PC-3 (cell line): ENCODE data around the gene PDCD5.

ENCODE experiments used
- CTCF ChIP-seq: fragments of 300-600 bp; sonication (generic); conservative IDR thresholded peaks from 2 replicates; pipeline ENCODE4 v1.5.1; 2017; ENCODE audit warnings: antibody characterized with exemption, low read depth, mild to moderate bottlenecking, low read length
- EZH2 ChIP-seq: fragments of 300-600 bp; sonication (generic); IDR thresholded peaks from one replicate; pipeline ENCODE4 v1.6.1; 2017; ENCODE audit warnings: antibody characterized with exemption, mild to moderate bottlenecking, low read length; ENCODE audit not compliant: unreplicated experiment
- EZH2phosphoT487 ChIP-seq: fragments of 300-600 bp; sonication (generic); IDR thresholded peaks from 2 replicates; pipeline ENCODE4 v1.6.1; 2018; ENCODE audit warnings: mild to moderate bottlenecking, antibody characterized with exemption, low read length, borderline replicate concordance

GRCh38 chr19:32605544-32605943 lies 24.6 kb downstream of the PDCD5 start:
- TF ChIP-seq EZH2: no peak
- TF ChIP-seq EZH2phosphoT487: no peak
- no peak for TF ChIP-seq CTCF
